GM21423 (cell line): ENCODE measurements around the gene TSC22D1.

Experiments used
- ATAC-seq: cut with Tn5 transposase; IDR thresholded peaks from one replicate; pipeline ENCODE4 v1.9.1; 2021; ENCODE audit warnings: mild to moderate bottlenecking, moderate library complexity; ENCODE audit not compliant: unreplicated experiment

Gene TSC22D1

GRCh38 chr13:44411841-44412240 lies 164.3 kb downstream of the TSC22D1 start:
- ATAC-seq, result no peak

DNA sequence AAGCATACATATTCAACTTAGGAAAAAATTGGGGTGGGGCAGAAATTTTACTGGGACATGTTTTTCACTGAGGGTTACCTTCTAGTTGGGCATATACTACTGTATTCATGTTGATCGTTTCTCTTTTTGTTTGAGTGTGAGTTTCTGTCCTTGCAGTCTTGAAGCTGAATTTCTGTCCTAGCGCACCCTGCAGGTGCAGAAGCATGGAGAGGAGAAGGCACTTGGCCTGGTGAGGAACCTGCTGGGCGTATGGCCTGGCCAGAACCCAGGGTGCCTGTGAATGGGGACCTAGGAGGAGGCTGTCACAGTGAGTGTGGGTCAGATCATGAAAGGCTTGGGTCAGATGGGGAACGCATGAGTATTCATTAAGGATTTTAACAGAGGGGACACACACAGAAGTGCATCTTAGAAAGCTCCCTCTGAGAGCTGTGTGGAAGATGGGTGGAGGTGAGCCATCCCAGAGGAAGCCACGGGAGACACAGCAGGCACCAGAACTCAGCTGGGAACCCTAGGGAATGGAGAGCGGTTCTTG lies 165.7 kb downstream of the TSC22D1 start:
- ATAC-seq, result no peak

- no peak for ATAC-seq
These were observed 166.5 kb downstream of the TSC22D1 start for GRCh38 chr13:44409595-44409994.

DNA sequence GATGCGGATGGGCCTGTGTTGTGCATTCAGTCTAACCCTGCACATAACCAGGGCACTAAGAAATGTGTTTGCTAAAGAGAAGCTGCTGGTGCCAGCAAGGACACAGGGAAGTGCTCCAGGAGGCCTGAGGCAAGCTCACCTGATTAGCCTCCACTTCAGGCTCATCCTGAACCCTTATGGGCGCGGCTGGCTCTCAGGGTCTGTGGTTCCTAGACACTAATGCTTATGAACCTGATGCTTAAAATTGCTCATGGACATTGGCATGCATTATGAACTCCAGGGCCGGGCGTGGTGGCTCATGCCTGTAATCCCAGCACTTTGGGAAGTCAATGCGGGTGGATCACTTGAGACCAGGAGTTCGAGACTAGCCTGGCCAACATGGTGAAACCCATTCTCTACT lies 168.2 kb downstream of the TSC22D1 start:
- ATAC-seq, result no peak

DNA sequence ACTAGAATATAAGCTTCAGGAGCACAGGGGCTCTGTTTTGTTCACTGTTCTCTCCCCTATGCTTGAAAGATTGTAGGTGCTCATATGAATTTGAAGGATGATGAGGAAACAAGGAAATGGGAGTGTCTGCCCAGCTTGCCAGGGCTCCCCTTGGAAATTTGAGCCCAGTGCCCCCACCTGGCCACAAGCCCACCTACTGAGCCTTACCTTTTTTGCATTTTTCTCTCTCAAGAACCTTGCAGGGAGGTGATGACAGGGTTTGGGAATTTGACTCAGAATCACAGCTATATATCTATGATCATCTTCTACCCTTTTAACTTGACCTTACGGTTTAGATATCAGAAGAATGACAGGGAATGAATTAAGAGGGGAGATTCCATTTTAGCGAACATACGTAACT lies 168.8 kb downstream of the TSC22D1 start:
- ATAC-seq, result no peak

- ATAC-seq, result no peak
These were observed 169.5 kb downstream of the TSC22D1 start for GRCh38 chr13:44406617-44407016.

- ATAC-seq, result no peak
These were observed 171.6 kb downstream of the TSC22D1 start for GRCh38 chr13:44404261-44405132.

DNA sequence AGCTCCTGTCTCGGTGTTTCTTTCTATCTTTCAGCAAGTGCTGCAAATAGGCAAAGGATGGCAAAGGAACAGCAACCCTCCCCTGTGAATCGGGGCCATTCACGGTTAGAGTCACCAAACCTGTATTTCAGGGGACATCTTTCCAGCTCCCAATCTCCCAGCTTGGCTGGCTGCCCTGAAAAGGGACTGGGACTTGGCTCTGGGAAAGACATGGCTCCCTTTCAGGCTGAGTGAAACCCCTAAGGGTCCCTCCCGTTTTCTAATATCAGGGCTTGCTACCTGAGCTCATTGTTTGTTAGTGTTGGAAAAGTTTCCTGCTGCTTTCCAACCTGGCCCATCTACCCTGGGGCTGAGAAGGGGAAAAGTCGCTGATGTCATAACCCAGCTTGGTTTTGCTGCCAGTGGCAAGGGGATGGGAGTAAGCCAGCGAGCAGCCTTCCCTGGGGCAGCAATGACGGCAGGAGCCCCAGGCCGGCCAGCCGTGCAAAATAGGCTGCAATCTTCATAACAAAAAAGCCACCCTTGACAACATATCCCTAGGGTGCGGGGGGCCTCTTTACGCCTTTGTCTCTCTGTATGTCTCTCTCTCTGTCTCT lies 172.6 kb downstream of the TSC22D1 start:
- ATAC-seq, result no peak

- ATAC-seq, result no peak
These were observed 173.2 kb downstream of the TSC22D1 start for GRCh38 chr13:44402899-44403445.

GRCh38 chr13:44401577-44401976 lies 174.6 kb downstream of the TSC22D1 start:
- ATAC-seq, result no peak

- no peak for ATAC-seq
These were observed 175.4 kb downstream of the TSC22D1 start for GRCh38 chr13:44400736-44401135.

- ATAC-seq, result no peak
These were observed 177.1 kb downstream of the TSC22D1 start for GRCh38 chr13:44399074-44399473.

GRCh38 chr13:44398606-44399005 lies 177.5 kb downstream of the TSC22D1 start:
- ATAC-seq, result no peak

DNA sequence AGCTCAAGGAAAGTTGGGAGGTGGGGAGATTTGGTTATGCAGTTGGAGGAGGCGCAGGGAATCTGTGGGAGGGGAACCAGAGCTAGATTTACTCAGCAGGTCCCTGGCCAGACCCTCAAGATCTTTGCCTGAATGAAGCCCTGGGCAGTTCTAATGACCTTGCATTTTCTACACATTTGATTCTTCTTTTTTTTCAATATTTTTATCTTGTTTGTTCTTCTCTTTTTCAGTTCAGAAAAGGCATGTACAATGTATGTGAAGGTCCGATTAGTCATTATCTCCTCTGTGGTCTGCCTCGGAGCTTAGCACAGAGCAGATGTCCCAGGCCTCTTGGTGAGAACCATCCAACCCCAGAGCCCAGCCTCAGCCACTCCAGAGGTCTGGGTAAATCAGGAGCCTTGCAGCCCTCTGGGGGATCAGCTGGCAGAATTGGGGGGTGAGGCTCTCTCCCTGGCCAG lies 178.3 kb downstream of the TSC22D1 start:
- ATAC-seq, result no peak

DNA sequence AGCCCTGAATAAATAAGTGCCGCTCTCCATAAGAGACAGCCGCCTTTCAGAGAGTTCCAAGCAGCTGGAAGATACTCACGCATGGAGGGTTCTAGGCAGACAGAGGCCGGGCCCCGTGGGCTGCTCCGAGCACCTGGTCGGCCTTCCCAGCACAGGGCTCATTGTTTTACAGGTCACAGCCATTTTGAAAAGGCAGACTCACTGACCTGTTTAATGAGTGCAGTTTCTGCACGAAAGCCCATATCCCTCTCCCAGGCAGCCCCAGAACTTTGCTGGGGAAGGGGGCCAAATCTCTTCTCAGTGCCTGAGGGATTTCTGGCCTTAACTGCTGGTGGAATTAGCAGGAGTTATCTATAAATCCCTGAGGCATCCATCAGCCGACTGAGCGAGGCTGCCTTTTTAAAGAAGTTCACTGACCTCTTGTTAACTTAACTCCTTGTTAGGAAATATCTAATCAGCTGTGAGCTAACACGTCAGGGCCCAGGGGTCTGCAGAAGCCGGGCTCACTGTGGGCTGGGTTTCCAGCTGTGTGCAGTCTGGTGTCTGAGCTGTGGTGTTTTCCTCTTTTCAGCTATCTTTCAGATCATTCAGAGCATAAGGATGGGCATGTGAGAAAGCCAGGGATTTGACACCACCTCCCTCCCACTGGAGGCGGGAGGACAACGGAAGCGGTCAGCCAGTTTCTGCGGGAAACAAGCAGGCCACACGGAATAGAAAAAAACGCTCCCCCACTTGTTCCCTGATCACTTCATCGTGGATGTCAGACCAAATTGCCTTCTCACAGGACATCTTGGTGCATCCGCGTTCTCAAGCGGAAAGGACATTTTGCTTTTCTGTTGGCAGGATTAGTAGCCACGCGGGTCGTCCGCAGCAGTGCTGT lies 179.2 kb downstream of the TSC22D1 start:
- ATAC-seq, result no peak

DNA sequence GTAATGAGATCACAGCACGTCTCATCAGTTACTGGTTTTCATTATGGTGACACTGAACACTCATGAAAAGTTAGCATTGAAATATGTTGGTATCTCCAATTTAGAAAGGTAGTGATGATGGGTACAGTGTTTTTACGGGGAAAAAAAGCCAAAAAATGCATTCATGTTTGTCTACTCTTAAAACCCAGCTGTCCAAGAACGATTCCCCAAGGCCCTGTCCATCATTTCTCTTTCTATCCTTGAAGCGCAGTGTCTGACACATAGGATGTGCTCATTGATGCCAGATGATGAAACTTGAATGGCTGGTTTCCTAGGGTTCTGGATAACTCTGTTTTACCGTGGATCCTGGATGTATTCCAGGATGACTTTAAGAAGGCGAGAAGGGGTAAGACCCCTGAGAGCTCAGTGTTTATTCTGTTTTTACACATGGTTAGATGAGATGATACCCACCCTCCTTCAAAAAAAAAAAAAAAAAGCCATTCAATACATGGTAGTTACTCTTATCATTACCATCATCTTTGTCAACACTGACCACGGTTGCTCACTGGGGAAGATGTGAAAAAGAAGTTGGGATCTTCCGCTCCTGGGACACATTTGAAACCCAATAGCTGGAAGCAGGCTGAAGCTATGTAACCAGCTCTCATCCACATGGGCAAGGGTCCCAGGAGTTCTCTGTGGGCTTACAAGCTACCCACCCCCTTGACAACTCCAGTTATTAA lies 180.0 kb downstream of the TSC22D1 start:
- ATAC-seq, result no peak

GRCh38 chr13:44394658-44395057 lies 181.5 kb downstream of the TSC22D1 start:
- no peak for ATAC-seq

- ATAC-seq, result no peak
These were observed 182.7 kb downstream of the TSC22D1 start for GRCh38 chr13:44393391-44393790.

- no peak for ATAC-seq
These were observed 186.3 kb downstream of the TSC22D1 start for GRCh38 chr13:44389876-44390275.

DNA sequence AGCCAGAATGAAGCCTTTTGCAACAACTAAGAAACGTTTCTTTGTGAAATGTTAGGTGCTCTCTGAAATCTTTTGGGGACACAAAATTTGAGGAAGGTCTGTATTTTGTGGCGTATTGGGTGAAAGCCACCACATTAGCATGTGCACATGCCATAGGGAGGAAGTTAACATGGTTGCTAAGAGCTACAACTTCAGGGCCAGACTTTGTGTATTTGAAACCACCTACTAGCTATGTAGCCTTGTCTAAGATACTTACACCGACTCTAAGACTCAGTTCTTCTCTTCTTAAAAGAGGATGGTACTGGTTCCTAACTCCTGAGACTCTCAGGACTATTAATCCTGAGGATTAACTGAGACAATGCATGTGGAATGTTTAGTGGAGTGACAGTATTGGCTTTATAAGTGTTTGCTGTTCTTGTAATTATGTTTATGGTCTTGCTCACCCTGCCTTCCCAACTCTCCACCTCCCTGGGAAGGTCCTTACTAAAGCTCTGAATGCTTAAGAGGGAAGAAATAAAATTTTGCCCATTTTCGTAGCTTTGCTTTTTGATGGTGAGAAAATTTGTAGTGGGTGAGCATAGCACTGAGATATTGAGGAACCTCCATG lies 187.0 kb downstream of the TSC22D1 start:
- no peak for ATAC-seq
